CD4-positive, alpha-beta T cell treated with Interleukin-21 for 1 hour (primary cell): ENCODE measurements around the gene NTN3.
"Not testable (repeated sequence)": the region's sequence is repeated elsewhere in the genome, so short reads cannot be mapped to it uniquely, and the experiment has no call there.

ENCODE experiments used
- DNase-seq: peaks from one replicate; pipeline ENCODE4 v3.0.0-alpha.2; 2020

The NTN3 gene

GRCh38 chr16:2471016-2471652 lies at the start of gene NTN3:
TSS of gene NTN3 (plus strand) at chr16:2471297. CDS start at chr16:2471702, 405 bp downstream.
- DNase-seq: no peak

GRCh38 chr16:2422123-2422867 lies 48.8 kb upstream of the NTN3 start:
- DNase-seq: no peak

- no peak for DNase-seq
Measured at GRCh38 chr16:2424061-2425007, 46.8 kb upstream of the NTN3 start.

GRCh38 chr16:2425008-2425518 lies 46.0 kb upstream of the NTN3 start:
- DNase-seq: no peak

- DNase-seq: no peak
Measured at GRCh38 chr16:2425825-2426430, 45.2 kb upstream of the NTN3 start.

- no peak for DNase-seq
Measured at GRCh38 chr16:2426941-2427361, 44.1 kb upstream of the NTN3 start.

- no peak for DNase-seq
Measured at GRCh38 chr16:2427526-2427925, 43.6 kb upstream of the NTN3 start.

- DNase-seq: no peak
Measured at GRCh38 chr16:2428051-2428783, 42.9 kb upstream of the NTN3 start.

GRCh38 chr16:2428784-2429033 lies 42.4 kb upstream of the NTN3 start:
- DNase-seq: no peak

GRCh38 chr16:2429034-2429770 lies 41.9 kb upstream of the NTN3 start, which contains the start of gene CCNF:
TSS of gene CCNF (plus strand) at chr16:2429447. CDS start at chr16:2429482, 35 bp downstream.
- peak; percentile 98 for DNase-seq

GRCh38 chr16:2429771-2430663 lies 41.1 kb upstream of the NTN3 start:
- DNase-seq: peak; percentile 30

- DNase-seq: no peak
Measured at GRCh38 chr16:2432286-2432685, 38.8 kb upstream of the NTN3 start.

GRCh38 chr16:2432801-2433505 lies 38.1 kb upstream of the NTN3 start:
- no peak for DNase-seq

GRCh38 chr16:2435236-2435635 lies 35.9 kb upstream of the NTN3 start:
- not testable (repeated sequence) for DNase-seq

GRCh38 chr16:2436110-2436509 lies 35.0 kb upstream of the NTN3 start:
- no peak for DNase-seq

- no peak for DNase-seq
Measured at GRCh38 chr16:2437032-2437790, 33.9 kb upstream of the NTN3 start.

- DNase-seq: no peak
Measured at GRCh38 chr16:2438121-2438520, 33.0 kb upstream of the NTN3 start.

- no peak for DNase-seq
Measured at GRCh38 chr16:2439598-2439997, 31.5 kb upstream of the NTN3 start.
